GOT3 (cell line): Measurements from ENCODE around the gene EEPD1.

Experiments
- DNase-seq: peaks from one replicate; lab custom pipeline; 2025; ENCODE audit warnings: mixed read lengths; lab: John Stamatoyannopoulos, UW

EEPD1 gene

DNA sequence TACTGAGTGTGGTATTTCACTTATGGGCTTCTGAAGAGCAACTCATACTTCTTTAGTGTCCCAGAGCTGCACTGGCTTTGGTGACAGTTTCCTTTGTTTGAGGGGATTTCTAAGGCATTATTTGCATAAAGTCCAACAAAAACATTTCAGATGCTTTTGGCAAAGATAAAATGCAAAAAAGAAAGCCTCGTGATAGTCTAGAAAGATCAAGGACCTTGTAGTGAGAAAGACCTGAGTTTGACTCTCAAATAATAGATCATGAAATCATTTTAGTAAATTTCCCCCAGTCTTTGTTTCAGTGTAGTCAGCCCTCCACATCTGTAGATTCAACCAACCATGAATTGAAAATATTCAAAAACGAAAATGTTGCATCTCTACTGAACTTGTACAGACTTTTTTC lies 107.4 kb downstream of the EEPD1 start:
- no peak for DNase-seq

DNA sequence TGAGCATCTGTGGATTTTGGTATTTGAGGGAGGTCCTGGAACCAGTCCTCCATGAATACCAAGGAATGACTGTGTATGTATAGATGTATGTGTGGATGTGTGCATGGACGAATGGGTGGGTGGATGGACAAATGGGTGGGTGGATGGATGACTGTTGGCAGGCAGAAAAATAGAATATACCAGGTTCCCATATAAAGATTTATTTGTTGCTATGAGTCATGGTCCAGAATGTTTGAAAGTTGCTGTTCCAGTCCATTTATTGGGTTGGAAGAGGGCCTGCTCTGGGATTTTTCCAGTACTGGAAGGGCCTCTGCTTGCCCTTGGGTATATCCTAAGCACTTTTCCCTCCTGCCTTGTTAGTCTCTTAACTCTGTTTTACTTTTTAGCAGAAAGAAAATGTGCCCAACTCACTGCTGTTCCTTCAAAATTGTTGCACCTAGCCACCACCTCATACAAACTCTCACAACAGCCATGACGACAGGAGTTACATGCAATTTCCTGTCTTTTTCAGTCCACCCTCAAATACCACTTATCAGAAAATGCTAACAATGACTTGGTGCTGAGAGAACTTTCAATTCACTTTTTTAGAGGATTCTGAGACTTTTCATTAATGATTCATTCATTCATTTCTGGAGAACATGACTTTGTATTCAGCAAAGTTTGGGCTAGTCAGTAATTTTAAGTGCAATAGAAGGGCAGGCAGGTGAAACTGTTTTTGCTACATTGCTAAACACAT lies 108.1 kb downstream of the EEPD1 start:
- no peak for DNase-seq

DNA sequence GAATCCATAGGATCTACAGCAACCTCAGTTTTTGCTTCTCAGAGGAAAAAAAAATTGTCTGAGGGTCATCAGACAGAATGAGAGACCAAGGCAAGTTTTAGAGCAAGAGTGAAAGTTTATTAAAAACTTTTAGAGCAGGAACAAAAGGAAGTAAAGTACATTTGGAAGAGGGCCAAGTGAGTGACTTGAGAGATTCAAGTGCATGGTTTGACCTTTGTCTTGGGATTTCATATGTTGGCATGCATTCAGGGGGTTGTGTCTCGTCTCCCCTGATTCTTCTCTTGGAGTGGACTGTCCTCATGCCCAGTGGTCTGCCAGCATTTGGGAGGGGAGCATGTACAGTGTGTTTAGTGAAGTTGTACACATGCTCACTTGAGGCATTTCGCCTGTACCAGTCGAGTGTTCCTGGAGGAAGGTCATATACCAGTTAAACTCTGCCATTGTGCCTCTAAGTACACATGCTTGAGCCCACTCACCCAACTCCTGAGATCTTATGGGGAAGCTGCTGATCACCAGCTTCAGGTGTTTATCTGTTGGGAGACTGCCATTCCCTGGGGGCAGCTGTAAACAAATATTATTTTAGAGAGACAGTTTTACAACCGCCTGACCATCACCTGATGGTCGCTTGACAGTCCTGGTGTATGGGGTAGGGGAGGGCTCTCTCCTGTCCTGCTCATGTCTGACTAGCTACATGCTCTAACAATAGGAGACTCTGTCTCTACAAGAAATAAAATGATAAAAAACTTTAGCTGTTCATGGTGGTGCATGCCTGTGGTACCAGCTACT lies 109.4 kb downstream of the EEPD1 start:
- no peak for DNase-seq

DNA sequence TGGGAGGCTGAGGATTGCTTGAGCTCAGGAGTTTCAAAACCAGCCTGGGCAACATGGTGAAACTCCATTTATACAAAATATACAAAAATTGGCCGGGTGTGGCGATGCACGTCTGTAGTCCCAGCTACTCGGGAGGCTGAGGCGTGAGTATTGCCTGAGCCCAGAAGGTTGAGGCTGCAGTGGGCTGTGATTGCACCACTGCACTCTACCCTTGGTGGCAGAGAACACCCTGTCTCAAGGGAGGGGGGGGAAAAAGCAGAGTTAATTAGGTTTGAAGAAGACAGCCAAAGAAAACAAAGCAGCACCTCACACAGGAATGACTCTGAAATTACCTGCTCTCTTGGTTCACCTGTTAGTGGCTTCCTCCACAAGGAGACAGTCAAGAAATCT lies 110.0 kb downstream of the EEPD1 start:
- no peak for DNase-seq

DNA sequence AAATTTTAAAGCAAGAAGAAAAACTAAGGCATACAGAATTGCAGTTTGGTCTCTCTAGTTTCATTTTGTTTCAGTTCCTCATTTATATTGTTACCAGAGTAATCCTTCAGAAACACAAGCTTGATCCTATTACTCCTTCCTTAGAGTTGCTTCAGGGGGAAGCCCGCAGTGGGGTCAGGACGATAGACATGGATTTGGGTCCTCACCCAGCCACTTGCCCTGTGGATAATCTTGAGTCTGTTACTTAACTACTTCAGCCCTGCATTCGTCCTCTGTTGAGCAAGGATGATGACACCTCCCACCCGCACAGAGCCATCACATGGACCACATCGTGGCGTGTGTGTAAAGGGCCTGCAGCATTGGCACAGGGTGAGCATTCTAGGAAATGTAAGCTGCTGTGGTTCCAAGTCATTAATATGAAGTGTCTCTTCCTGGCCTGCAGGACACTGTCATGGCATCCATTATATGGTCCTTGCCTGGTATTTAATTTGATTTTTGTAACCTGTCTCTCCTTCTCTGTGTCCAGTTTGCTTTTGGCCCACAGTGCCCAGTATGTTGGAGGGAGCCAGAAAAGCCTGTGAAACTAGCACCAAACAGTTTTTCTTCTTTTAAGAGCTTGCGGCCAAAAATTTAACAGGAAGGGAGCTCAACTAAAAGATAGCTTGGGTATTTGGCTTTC lies 111.2 kb downstream of the EEPD1 start:
- DNase-seq = no peak

DNA sequence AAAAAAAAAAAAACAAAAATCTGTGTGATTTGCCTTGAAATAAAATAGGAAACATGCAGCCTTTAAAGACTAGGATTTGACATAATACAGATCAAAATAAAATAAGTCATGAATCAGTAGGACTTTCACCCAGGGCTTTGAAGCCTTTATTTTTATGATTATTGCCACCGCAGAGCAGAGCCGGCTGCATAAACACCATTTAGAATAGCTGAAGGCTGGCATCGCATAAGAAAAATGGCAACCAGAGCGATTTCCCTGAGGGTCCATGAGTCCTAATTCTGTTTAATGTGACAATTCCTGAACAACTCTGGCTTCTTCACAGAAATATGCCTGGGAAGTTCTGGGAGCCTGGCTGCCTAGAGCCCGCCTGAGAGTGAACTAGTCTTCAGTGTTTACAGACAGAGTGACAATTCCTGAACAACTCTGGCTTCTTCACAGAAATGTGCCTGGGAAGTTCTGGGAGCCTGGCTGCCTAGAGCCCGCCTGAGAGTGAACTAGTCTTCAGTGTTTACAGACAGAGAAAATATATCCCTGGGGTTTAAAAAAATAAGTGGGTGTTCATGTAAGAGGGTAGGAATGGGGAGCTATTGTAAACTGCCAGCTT lies 112.0 kb downstream of the EEPD1 start:
- DNase-seq = no peak

DNA sequence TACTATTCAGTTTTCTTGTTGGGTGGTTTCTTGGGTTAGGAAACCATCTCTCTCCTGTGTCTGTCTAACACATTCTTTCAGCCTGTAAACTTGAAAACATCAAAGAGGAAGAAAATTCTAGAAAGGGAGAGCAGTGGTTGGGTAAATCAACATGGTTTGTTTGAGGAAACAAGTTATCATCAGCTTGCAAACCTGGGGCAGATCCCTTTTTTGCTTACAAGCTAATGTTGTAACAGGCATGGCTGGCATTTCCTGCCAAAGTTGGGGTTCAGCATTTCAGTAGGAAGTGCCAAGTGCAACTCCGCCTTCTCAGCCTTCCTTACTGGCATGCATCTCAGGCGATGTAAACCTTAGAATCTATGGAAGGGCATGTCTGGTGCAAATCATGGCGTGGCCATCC lies 112.6 kb downstream of the EEPD1 start:
- DNase-seq = no peak

DNA sequence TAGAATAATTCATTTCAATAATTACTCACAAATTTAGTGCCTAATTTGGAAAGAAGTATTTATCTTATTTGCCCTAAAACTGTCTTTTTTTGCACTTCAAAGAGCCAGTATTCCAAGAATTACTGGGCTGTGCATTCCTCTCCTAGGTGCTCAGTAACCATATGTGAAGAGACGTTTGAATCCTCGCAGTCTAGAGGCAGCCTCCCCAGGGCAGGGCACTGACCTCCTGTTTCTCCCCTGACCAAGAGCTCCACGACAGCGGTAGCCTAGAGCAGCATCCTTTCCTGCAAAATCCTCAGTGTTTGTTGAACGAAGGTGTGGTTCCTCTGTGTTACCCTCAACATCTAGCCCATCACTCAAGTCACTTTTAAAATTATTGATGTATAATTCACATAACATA lies 113.1 kb downstream of the EEPD1 start:
- no peak for DNase-seq

DNA sequence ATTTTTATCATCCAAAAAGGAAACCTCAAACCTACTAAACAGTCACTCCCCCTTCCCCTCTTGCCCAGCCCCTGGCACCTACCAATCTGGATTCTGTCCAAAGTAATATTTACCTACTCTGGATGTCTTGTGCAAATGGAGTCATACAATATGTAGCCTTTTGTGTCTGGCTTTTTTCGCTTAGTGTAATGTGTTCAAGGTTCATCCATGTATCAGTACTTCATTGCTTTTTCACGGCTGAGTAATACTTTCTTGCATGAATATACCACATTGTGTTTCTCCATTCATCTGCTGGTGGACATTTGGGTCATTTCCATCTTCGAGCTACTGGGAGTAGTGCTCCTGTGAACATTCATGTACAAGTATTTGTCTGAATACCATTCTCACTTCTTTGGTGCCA lies 113.6 kb downstream of the EEPD1 start:
- no peak for DNase-seq

DNA sequence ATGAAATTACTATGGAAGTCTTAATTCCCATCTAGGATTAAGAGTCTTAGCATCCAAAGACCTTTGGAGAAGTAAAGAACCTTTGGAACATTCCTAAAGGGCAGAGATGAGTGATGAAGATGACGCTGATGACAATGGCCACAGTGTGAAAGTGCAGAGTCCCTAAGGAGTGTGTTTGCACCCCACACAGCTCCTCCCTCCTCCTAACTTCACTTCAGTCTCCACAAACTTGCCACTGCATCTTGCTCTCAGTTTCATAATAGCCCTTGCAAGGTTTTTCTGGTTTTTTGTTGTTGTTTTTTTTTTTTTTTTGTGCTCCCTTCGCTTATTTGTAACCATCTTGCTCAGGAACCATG lies 119.1 kb downstream of the EEPD1 start:
- no peak for DNase-seq

DNA sequence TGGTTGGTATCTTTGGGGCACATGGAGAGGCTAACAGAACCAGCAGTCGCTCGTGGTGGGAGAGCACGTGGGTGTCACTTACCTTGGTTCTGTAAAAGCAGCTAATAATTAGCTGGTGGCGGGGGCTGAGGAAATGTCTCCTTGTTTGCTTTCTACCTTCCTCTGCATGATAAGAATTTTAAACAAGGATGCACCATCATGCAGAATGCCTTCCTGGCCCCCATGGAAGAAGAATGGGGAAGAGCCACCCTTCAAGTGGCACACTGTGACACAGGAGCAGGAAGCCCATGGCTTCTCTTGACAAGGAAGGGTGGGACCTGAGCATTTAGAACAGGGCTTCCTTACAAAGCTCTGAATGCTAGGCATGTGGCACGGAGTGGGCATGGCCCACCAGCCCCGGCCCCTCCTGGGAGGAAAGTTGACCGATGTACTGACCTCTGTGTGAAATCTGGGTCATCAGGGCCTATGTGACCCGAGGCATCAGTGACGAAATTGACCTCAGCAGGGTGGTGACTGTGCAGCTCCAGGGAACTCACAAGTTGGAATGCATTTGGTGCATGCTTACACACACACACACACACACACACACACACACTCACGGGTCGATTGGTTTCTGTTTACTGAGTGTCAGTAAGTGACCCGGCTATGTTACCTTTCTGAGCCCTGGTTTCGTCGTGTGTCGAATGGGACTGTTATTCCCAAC lies 119.7 kb downstream of the EEPD1 start:
- no peak for DNase-seq

DNA sequence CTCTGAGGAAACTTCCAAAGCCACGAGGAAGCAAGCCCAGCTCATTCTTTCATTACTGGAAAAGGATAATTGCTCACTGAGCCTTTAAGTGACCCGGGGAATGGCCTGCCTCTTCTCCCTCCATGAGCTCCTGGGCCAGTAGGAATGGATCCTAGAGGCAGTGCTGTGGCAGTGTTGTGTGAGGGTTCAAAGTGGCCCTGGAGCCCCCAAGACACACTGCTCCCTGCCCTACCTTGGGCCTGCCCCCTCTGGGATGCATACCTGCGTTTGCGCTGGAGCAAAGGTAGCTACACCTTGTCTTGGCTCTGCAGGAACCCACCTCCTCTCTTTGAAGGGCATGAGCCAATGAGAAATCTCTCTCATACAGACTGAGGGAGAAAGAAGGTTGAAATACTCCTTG lies 120.8 kb downstream of the EEPD1 start:
- DNase-seq = no peak

DNA sequence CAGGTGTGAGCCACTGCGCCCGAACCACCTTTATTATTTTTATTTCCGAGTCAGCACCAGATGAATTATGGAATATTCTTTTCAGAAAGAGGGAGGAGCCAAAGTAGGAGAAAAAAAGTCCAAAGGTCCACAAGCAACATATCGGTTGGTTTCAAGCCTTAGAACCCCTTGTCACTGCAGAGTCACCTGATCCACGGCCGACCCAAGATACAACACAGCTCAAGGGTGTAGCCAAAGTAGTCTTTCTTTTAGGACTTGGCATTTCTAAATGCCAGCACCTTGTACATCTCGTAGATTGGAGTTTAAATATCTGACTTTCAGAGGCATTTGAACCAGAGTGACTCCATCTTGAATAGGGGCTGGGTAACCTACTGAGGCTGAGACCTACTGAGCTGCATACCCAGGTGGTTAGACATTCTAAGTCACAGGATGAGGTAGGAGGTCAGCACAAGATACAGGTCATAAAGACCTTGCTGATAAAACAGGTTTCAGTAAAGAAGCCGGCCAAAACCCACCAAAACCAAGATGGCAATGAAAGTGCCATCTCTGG lies 122.8 kb downstream of the EEPD1 start:
- no peak for DNase-seq

DNA sequence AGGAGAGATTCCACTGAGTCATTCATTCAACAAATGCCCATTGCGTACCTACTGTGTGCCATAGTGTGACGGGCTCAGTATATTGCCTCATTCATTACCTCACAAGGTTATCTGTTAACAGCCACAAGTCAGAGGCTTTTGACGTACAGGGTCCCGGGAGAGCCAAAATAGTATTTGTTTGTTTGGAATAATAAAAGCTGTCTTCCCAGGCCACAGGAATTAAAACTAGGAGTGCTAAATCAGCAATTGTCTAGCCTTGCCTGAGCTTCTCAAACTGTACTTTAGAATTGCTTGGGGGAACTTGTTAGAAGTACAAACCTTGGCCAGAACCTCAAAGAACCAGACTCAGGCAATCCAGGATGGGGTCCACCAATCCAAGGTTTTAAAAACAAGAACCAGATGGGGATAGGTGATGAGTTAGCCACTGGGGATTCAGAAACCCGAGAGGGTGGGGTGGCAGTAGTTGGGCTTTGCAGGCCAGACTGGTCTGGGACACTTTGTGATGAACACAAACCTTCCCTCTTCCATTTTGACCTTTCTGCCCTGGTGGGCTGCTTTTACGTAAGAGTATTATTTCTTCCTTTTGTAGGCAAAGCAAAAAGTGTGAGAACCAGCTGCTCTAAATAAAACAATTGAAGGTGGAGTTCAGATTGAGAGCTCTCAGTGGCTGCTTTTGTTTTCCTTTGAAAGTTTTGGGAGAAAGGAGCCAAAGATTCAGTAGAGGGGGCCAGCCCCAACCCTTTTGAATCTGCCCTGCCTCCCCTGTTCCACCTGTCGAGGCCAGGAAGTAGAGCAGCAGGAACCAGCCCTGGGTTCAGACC lies 123.6 kb downstream of the EEPD1 start:
- DNase-seq = no peak

DNA sequence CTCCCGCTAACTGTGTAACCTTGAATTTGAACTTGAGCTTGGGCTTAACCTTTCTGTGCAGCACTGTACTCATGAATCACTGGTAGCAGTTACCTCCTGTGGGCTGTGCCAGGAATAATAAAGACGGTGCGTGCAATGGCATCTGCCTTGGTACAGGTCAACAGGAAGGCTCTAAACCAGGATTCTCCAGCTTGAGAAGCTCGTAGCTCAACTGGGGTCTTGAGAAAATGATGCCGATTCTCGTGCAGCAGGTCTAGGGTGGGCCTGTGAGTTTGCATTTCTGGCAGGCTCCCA lies 124.1 kb downstream of the EEPD1 start:
- no peak for DNase-seq

DNA sequence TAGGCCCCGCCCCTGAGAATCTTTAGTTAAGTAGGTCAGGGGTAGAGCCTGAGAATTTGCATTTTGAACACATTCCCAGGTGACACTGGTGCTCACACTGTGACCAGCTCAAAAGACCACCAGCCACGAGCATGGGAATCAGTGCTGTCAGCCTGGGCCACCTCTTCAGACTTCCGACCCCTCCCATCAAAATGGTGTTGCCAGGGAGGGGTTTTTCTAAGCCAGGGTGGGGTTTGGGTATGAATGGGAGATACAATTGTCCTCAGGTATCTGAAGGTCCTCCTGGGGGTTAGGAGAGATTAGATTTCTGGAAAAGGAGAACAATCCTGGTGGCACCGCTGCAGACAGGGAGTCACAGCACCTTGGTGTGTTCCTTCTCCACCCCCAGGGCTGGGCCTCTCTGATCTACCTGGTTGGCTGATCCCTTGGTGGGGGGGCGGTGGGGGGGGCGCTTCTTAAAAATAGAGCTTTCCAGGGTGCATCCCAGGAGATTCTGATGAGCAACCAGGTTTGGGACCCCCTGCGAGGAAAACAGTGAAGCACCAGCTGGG lies 125.1 kb downstream of the EEPD1 start:
- DNase-seq = no peak

DNA sequence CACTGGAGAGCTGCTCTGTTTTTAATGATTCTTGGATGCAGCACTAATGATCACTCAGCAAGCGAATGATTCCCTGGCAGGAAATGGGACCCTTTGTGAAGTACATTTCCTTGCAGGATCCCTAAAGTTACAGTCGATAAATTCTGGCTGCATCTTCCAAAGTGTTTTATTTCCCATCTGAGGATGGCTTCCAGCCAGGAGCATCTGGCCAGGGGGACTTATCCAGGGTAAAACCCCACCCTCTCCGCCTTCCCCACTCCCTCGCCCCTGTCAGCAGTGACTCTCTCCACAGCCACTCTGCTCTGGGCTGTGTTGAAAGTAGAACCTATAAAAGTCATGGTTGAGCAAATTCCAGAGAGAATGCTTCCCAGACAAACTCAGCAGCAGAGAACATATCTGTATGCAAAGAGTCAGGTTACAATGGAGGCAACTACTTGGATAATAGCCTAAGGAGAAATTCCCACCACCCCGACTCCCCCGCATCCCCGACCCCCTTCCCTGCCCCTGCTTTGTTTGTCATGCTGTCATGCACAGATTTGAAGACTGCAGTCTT lies 125.6 kb downstream of the EEPD1 start:
- DNase-seq = no peak

DNA sequence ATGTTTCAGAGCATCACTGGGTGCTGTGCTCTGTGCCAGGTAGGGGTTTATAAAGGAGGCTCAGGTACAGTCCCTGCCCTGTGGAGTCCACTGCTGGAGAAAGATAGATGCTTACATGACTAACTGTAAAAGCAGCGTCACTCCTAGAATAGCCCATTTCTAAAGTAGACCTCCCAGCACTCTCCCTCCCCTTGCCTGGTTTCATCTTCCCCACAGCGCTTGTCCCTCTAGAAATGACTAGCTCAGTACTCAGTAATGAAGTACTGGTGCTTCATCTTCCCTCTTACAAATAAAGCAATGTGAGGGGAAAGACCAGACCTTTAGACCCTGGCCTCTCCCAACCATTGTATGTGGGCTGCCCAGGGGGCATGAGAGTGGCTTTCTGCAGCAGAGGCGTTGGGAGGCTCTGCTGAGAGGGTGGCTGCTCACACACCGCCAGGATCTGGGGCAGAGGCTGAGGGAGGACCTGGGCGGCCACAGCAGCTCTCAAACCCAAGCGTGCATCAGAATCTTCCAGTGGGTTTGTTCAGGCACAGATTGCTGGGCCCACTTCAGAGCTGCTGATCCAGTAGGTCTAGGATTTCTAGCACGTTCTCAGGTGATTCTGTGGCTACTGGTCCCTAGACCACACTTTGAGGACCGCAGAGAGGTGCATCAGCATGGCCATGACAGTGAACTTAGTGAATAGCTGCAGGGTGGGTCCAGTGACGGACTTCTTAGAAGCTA lies 126.3 kb downstream of the EEPD1 start:
- DNase-seq = no peak

DNA sequence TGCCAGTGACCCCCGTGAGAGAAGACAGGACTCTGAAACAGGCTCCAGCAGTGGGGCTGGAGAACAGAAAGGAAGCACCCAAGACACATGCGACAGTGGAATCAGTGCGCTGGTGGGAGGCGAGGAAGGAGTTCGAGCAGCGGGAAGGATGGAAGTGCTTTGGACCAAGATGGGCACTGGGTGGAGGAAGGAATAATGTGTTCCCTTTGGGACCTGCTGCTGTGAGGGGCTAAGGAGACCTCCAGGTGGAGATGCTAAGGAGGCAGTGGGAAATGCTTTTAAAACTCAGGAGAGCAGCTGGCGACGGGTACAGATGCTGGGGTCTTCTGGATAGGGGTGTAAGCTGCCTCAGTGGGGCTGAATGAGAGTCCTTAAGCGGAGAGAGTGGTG lies 126.9 kb downstream of the EEPD1 start:
- no peak for DNase-seq
